Esophagus squamous epithelium (tissue), 5 donors: ENCODE data around the gene ADCY6. TPM values are rescaled to one million over a fixed set of nuclear protein-coding genes. Genes with fewer than 3 reads are reported as not detected.

ENCODE experiments used
- DNase-seq: peaks from one replicate; lab custom pipeline; 2025; lab: John Stamatoyannopoulos, UW
- H3K27ac ChIP-seq, 4 donors: fragments of 200-600 bp; sonication (generic); one replicate each; pipeline ENCODE4 v1.5.1; 2016 to 2019; ENCODE audit warnings: mild to moderate bottlenecking in 1 of 4
- H3K27me3 ChIP-seq, 4 donors: fragments of 200-600 bp; sonication (generic); 1 replicate in 3 of 4; 2 replicates in 1 of 4; pipeline versions ENCODE4 v1.5.1 to v1.6.0; 2017 to 2021; ENCODE audit warnings: antibody characterized with exemption in 1 of 4
- H3K36me3 ChIP-seq, 3 donors: fragments of 200-600 bp; sonication (generic); one replicate each; pipeline ENCODE4 v1.5.1; 2016 to 2019
- H3K4me1 ChIP-seq, 3 donors: fragments of 200-600 bp; sonication (generic); one replicate each; pipeline ENCODE4 v1.5.1; 2017 to 2019
- H3K4me3 ChIP-seq, 4 donors: fragments of 200-600 bp; sonication (generic); 1 replicate in 3 of 4; 2 replicates in 1 of 4; pipeline ENCODE4 v1.5.1; 2016 to 2019; ENCODE audit warnings: mild to moderate bottlenecking in 2 of 4, moderate library complexity in 1 of 4
- H3K9me3 ChIP-seq, 3 donors: fragments of 200-600 bp; sonication (generic); one replicate each; pipeline ENCODE4 v1.5.1; 2016 to 2019
- POLR2A ChIP-seq, 4 donors: fragments of 450-650 bp; IDR thresholded peaks; one replicate each; pipeline ENCODE4 v1.6.1; 2017; ENCODE audit warnings: antibody characterized with exemption in 4 of 4, mild to moderate bottlenecking in 4 of 4, moderate library complexity in 3 of 4
- WGBS, 2 donors: methylation state at CpG; one replicate each; pipeline ENCODE4 v1.1.5; 2018; 5-methylcytosine and 5-hydroxymethylcytosine counted together
- intact Hi-C: fragments of 100-400 bp; cut with DNase I; formaldehyde crosslinking; loops from one replicate; pipeline ENCODE4 v1.15.0; 2022
- total RNA-seq, 4 donors: library from RNA; depleted of rRNA; stranded (reverse); fragments of >200 nt; gene quantifications; one replicate each; pipeline ENCODE4 v1.1.0, GENCODE V29; 2016
- TF ChIP-seq, protein P1 (sequence below), 6 experiments: fragments of 450-650 bp in 4 of 6; fragments of 200-600 bp in 2 of 6; sonication (generic) in 2 of 6; IDR thresholded peaks; one replicate each; pipeline ENCODE4 v1.5.1; 2016 to 2019; ENCODE audit warnings: antibody characterized with exemption in 6 of 6, mild to moderate bottlenecking in 4 of 6, moderate library complexity in 4 of 6
- donor health status: DM: yes; HTN: yes; CAD: no.

The ADCY6 gene
- total RNA-seq, 4 donors from 2014 or later = 11.5 to 14.7 (median 13.9) TPM

DNA sequence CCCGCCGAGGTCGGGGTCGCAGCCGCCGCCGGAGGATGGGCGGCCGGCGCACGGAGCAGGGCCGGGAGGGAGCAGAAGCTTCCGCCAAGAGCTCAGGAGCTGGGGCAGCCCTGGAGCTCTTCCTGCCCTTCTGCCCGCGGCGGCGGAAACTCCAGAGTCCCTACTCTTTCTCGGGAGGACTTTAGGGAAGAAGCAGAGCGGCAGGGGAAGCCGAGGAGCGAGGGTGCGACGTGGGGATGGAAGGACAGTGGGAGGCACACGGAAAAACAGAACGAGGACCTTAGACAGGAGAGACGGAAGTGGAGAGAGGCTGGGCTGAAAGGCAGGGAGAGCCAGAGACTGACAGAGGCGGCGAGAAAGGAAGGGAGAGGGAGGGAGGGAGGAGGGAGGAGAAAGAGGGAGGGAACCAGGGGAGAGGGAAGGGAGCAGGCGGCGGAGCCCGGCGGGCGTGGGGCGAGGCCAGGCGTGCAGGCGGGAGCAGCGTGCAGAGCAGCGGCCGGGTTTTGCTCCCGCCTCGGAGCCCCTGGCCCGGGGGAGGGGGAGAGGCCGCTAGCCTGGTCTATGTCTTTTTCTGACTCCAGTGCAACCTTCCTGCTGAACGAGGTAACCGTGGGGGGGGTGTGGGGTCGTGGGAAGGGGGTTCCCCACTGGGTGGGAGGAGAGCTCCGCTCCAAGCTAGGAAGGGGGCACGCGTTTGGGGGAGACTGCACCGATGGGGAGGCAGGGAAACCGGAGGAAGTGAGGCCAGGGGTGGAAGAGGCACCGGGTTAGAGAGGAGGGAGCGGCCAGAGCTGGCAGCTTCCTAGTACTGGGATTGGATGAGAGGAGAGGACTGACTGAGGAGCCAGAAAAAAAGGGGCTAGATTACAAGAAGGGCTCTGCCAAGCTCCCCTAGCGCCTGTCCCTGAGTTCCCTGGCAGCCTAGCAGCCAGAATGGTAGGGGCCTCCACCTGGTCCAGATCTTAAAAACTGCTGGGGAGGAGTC, 26.5 kb upstream of the ADCY6 start:
- peak overlapping the region; percentile 86 to 95 (median 90) for H3K4me3 ChIP-seq
- intact Hi-C loops = no loop called here
- 1 to 2% methylated on average over 31 to 41 of the region's 54 CpGs for WGBS, 2 donors
- peak overlapping the region; percentile 91 to 95 (median 93) for H3K27ac ChIP-seq
- no peaks in the 10 kb centered on the region for H3K27me3 ChIP-seq
- H3K4me1 ChIP-seq = peaks cover 29 to 87% (median 32%) of the 10 kb centered on the region in 3 donors
- no peaks in the 10 kb centered on the region for H3K36me3 ChIP-seq
- TF ChIP-seq POLR2A (IDR thresholded peaks at IDR 0.05) = peak in 3 of 4 donors; percentile 10 to 62 (median 31)
- TF ChIP-seq, protein P1, sequence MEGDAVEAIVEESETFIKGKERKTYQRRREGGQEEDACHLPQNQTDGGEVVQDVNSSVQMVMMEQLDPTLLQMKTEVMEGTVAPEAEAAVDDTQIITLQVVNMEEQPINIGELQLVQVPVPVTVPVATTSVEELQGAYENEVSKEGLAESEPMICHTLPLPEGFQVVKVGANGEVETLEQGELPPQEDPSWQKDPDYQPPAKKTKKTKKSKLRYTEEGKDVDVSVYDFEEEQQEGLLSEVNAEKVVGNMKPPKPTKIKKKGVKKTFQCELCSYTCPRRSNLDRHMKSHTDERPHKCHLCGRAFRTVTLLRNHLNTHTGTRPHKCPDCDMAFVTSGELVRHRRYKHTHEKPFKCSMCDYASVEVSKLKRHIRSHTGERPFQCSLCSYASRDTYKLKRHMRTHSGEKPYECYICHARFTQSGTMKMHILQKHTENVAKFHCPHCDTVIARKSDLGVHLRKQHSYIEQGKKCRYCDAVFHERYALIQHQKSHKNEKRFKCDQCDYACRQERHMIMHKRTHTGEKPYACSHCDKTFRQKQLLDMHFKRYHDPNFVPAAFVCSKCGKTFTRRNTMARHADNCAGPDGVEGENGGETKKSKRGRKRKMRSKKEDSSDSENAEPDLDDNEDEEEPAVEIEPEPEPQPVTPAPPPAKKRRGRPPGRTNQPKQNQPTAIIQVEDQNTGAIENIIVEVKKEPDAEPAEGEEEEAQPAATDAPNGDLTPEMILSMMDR (IDR thresholded peaks at IDR 0.05) = no peak
- no peak for DNase-seq
- no peaks in the 10 kb centered on the region for H3K9me3 ChIP-seq

DNA sequence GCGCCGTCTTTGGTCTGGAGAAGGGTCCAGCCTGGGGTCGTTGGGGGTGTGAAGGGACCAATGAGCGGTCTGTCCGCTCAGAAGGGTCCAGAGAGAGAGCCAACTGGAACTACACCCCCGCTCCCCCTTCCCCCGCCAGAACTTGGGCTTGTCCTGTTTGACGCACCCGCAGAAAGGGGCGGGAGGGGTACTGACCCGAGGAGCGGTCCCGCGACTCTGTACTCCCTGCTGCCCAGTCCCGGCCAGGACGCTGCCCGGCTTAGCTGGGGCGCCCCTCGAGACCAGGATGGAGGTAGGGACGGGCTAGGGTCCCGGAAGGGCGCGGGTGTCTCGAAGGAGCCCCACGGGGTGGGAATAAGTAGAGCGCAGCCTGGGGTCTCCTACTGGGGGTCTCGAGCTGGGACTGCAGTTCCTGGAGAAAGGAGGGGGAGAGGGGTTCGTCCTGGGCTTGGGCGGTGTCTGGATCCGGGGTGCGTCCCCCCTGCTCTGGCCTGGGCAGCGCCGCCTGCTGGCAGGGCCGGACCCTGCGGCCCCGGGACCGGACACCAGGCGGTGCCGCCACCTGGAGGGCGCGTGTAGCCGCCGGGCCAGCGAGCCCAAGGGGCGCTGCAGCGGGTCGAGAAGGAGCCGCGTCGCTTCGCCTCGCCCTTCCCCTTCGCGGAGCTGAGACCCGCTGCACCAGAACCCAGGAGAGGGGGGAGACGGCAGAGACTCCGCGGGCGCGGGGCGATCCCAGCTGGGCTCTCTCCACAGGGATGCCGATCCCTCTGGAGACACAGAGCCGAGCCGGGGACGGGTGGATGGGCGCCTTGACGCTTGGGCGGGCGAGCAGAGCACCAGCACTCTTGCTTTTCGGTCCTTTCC, 25.6 kb upstream of the ADCY6 start:
- H3K4me1 ChIP-seq = peaks cover 29 to 82% (median 32%) of the 10 kb centered on the region in 3 donors
- H3K4me3 ChIP-seq = peak overlapping the region; percentile 86 to 95 (median 90)
- intact Hi-C loops = no loop called here

DNA sequence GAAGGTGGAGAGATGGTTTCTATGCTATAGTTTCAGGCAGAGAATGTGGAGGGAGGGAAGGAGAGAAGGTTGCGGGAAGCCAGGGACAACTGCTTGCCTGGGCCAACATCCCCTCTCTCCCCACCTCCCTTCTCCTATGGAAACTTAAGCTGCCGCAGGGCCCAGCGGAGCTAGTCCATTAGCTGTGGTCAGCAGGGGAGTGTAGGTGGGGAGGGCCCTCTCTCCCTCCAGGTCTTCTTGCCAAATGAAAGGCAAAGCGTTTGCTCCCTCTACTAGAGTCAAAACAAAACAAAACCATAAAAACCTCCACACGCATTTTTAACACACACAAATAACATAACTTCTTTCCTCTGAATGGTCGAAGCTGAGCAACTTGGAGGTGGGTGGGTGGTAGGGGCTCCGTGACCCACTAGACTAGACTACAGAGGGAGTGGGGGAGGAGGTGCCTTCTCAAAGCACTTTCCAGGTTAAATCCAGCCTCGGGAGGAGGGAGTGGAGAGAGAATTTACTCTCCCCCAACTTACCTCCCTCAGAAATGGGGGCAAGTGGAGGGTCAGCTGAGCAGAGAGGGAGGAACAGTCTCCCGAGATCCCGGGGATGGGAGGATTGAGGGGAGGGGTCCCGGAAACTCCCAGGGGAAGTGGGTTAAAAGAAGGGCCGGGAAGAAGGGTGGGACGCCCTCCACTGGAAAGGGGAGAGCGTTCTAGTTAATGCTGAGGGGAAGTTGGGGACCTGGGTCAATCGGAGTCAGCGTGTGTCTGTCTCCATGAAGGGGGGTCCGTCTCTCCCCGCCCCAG, 24.8 kb upstream of the ADCY6 start:
- TF ChIP-seq, protein P1 (IDR thresholded peaks at IDR 0.05) = no peak
- TF ChIP-seq POLR2A (IDR thresholded peaks at IDR 0.05) = no peak
- 28 to 32% methylated on average over 13 to 16 of the region's 18 CpGs for WGBS, 2 donors
- DNase-seq = no peak
- H3K27me3 ChIP-seq = no peaks in the 10 kb centered on the region
- H3K27ac ChIP-seq = peak overlapping the region; percentile 91 to 95 (median 93)
- intact Hi-C loops = no loop called here
- no peaks in the 10 kb centered on the region for H3K36me3 ChIP-seq
- no peaks in the 10 kb centered on the region for H3K9me3 ChIP-seq
- peaks cover 25 to 74% (median 32%) of the 10 kb centered on the region in 3 donors for H3K4me1 ChIP-seq
- H3K4me3 ChIP-seq = peak overlapping the region; percentile 86 to 95 (median 90)

More for the DNA sequence above, 25.6 kb upstream of the ADCY6 start:
- 0 to 3% methylated on average over 2 to 6 of the region's 70 CpGs for WGBS, 2 donors
- H3K27ac ChIP-seq = peak overlapping the region; percentile 91 to 95 (median 93)
- H3K9me3 ChIP-seq = no peaks in the 10 kb centered on the region
- TF ChIP-seq, protein P1 (IDR thresholded peaks at IDR 0.05) = peak; percentile 97 to 99 (median 99)
- TF ChIP-seq POLR2A (IDR thresholded peaks at IDR 0.05) = peak in 2 of 4 donors; percentile 17 to 53
- H3K36me3 ChIP-seq = no peaks in the 10 kb centered on the region
- H3K27me3 ChIP-seq = no peaks in the 10 kb centered on the region
- DNase-seq = no peak

DNA sequence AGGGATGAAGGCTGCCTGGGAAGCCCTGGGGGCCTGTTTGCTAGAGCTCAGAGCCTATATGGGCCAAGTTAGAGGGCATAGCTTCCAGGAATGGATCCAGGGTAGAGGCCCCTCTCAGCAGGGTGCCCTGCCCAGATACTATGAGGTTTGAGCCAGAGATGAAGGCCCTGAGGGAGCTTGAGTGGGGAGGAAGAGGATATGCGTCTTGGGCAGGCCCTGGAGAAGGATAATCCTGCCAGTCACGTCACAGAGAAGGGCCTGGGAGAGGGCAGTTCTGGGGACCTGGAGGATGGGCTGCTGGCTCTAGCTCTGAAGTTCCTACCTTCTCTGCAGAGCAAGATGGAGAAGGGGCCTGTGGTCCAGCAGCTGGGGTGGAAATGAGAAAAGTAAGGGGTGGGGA, 23.5 kb upstream of the ADCY6 start:
- H3K36me3 ChIP-seq = no peaks in the 10 kb centered on the region
- H3K4me1 ChIP-seq = peaks cover 17 to 61% (median 25%) of the 10 kb centered on the region in 3 donors
- no peaks in the 10 kb centered on the region for H3K27me3 ChIP-seq
- H3K9me3 ChIP-seq = no peaks in the 10 kb centered on the region
- peak overlapping the region in 1 of 4 donors; percentile 51 for H3K27ac ChIP-seq
- WGBS, 2 donors = 20 to 35% methylated on average over 2 of the region's 2 CpGs
- no peak overlapping the region for H3K4me3 ChIP-seq
- TF ChIP-seq, protein P1 (IDR thresholded peaks at IDR 0.05) = no peak
- TF ChIP-seq POLR2A (IDR thresholded peaks at IDR 0.05) = no peak
- intact Hi-C loops = no loop called here
- DNase-seq = no peak
